GM23338 (cell line): Measurements from ENCODE around the gene CACNA1C. TPM values are rescaled to one million over a fixed set of nuclear protein-coding genes. Genes with fewer than 3 reads are reported as not detected.

Experiments
- ATAC-seq: fragments of 200-7000 bp; cut with Tn5 transposase; 3 replicates; pipeline ENCODE4 v1.9.1; 2020
- DNase-seq: peaks from one replicate; pipeline ENCODE4 v3.0.0-alpha.2; 2015; ENCODE audit warnings: low spot score
- H2AFZ ChIP-seq: fragments of 200-600 bp; sonication (generic); 2 replicates; pipeline ENCODE4 v1.8.0; 2016; ENCODE audit warnings: antibody characterized with exemption, mild to moderate bottlenecking, moderate library complexity
- H3F3A ChIP-seq: fragments of 200-600 bp; sonication (generic); replicated peaks from 2 replicates; pipeline ENCODE4 v1.8.0; 2017; ENCODE audit warnings: antibody characterized with exemption, mixed run types, low read depth
- H3K27ac ChIP-seq: fragments of 200-600 bp; sonication (generic); 2 replicates; pipeline ENCODE4 v1.6.1; 2016; ENCODE audit warnings: low read depth
- H3K27me3 ChIP-seq: fragments of 200-600 bp; sonication (generic); 2 replicates; pipeline ENCODE4 v1.8.0; 2016; ENCODE audit warnings: mild to moderate bottlenecking, mixed run types, moderate library complexity; ENCODE audit not compliant: insufficient read depth
- H3K36me3 ChIP-seq: fragments of 200-600 bp; sonication (generic); 2 replicates; pipeline ENCODE4 v1.8.0; 2016; ENCODE audit warnings: mild to moderate bottlenecking; ENCODE audit not compliant: insufficient read depth
- H3K4me1 ChIP-seq: fragments of 200-600 bp; sonication (generic); 2 replicates; pipeline ENCODE4 v1.8.0; 2016; ENCODE audit warnings: mild to moderate bottlenecking, moderate library complexity; ENCODE audit not compliant: insufficient read depth
- H3K4me2 ChIP-seq: fragments of 200-600 bp; sonication (generic); 2 replicates; pipeline ENCODE4 v1.7.1; 2017; ENCODE audit warnings: mixed run types
- H3K4me3 ChIP-seq: fragments of 200-600 bp; sonication (generic); 2 replicates; pipeline ENCODE4 v1.6.1; 2016; ENCODE audit warnings: mixed run types
- H3K79me2 ChIP-seq: fragments of 200-600 bp; sonication (generic); replicated peaks from 2 replicates; pipeline ENCODE4 v1.8.0; 2017; ENCODE audit warnings: mild to moderate bottlenecking; ENCODE audit not compliant: insufficient read depth
- H3K9me2 ChIP-seq: fragments of 200-600 bp; sonication (generic); 2 replicates; pipeline ENCODE4 v1.8.0; 2017; ENCODE audit not compliant: insufficient read depth
- H4K20me1 ChIP-seq: fragments of 200-600 bp; sonication (generic); replicated peaks from 2 replicates; pipeline ENCODE4 v1.8.0; 2017; ENCODE audit warnings: mild to moderate bottlenecking; ENCODE audit not compliant: insufficient read depth
- H3K27ac Mint-ChIP-seq: 2 replicates; pipeline ENCODE4 v1.8.0; 2020; ENCODE audit warnings: inconsistent platforms, mild to moderate bottlenecking, moderate library complexity, mixed read lengths
- H3K27me3 Mint-ChIP-seq: 3 replicates; pipeline ENCODE4 v1.8.0; 2022; ENCODE audit warnings: low read depth, mild to moderate bottlenecking, moderate library complexity, mixed read lengths, inconsistent platforms; ENCODE audit not compliant: insufficient read depth, poor library complexity
- H3K36me3 Mint-ChIP-seq: 3 replicates; pipeline ENCODE4 v1.8.0; 2021; ENCODE audit warnings: low read depth, mild to moderate bottlenecking, inconsistent platforms, moderate library complexity, mixed read lengths
- H3K4me1 Mint-ChIP-seq: 3 replicates; pipeline ENCODE4 v1.8.0; 2020; ENCODE audit warnings: mild to moderate bottlenecking, inconsistent platforms, mixed read lengths
- H3K4me3 Mint-ChIP-seq: 3 replicates; pipeline ENCODE4 v1.8.0; 2021; ENCODE audit warnings: moderate library complexity, mild to moderate bottlenecking, inconsistent platforms, mixed read lengths
- H3K9me3 Mint-ChIP-seq: 3 replicates; pipeline ENCODE4 v1.8.0; 2020; ENCODE audit warnings: moderate library complexity, mild to moderate bottlenecking, inconsistent platforms, mixed read lengths
- CREB1 ChIP-seq: fragments of 250-450 bp; sonication (Bioruptor Pico); IDR thresholded peaks from 2 replicates; pipeline ENCODE4 v1.5.0; 2020; ENCODE audit warnings: low read depth, mild to moderate bottlenecking, moderate library complexity
- EZH2 ChIP-seq: fragments of 200-600 bp; sonication (generic); IDR thresholded peaks from one replicate; pipeline ENCODE4 v1.8.0; 2017; ENCODE audit warnings: antibody characterized with exemption, mild to moderate bottlenecking, low read depth; ENCODE audit not compliant: unreplicated experiment
- EZH2phosphoT487 ChIP-seq: fragments of 200-600 bp; sonication (generic); IDR thresholded peaks from one replicate; pipeline ENCODE4 v1.8.1; 2018; ENCODE audit warnings: antibody characterized with exemption; ENCODE audit not compliant: unreplicated experiment
- NANOG ChIP-seq: IDR thresholded peaks from 2 replicates; pipeline ENCODE4 v1.6.1; 2016; ENCODE audit warnings: antibody characterized with exemption, borderline replicate concordance
- POLR2AphosphoS5 ChIP-seq: IDR thresholded peaks from 2 replicates; pipeline ENCODE4 v1.6.1; 2016; ENCODE audit warnings: antibody characterized with exemption, low read depth
- STAT1 ChIP-seq: IDR thresholded peaks from one replicate; pipeline ENCODE4 v1.6.1; 2016; ENCODE audit warnings: antibody characterized with exemption; ENCODE audit not compliant: unreplicated experiment
- ZNF114 ChIP-seq: fragments of 250-450 bp; sonication (Bioruptor Pico); IDR thresholded peaks from 2 replicates; pipeline ENCODE4 v1.5.0; 2020; ENCODE audit warnings: mild to moderate bottlenecking, moderate library complexity
- polyA plus RNA-seq: library from polyadenylated mRNA; unstranded; fragments of >200 nt; fragmentation: Nextera tagmentation; extraction: Ambion mirVana; gene quantifications from 2 replicates; pipeline ENCODE4 v1.2.1, GENCODE V29; 2016
- total RNA-seq: library from RNA; depleted of rRNA; stranded (reverse); fragments of >200 nt; shearing (Covaris generic); gene quantifications from 2 replicates; pipeline ENCODE4 v1.2.3, GENCODE V29; 2014
- TF ChIP-seq, protein P1 (sequence below): IDR thresholded peaks from one replicate; pipeline ENCODE4 v1.6.1; 2018; ENCODE audit warnings: antibody characterized with exemption; ENCODE audit not compliant: unreplicated experiment
- TF ChIP-seq, protein P2 (sequence below): IDR thresholded peaks from 2 replicates; pipeline ENCODE4 v1.6.1; 2016; ENCODE audit warnings: antibody characterized with exemption

The CACNA1C gene
- total and polyA plus RNA-seq, 2 experiments from 2014 or later = 0.78 to 2.1 TPM

DNA sequence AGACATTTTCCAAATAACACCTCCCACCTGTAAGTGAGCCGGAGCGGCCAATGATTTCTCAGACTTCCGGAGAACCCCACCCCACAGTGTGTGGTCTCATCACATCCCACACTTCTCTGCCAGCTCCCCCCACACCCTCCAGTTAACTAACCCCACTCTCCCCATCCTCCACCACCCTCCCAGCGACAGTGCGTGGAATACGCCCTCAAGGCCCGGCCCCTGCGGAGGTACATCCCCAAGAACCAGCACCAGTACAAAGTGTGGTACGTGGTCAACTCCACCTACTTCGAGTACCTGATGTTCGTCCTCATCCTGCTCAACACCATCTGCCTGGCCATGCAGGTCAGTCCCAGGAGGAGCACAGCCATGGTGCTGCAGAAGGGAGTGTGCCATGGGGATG lies 557.6 kb downstream of the CACNA1C start:
- peaks cover 13% of the 10 kb centered on the region for H3K27me3 Mint-ChIP-seq
- Histone ChIP-seq H3K9me2 (peaks cover 3% of the 10 kb centered on the region; the same call in 1 of the 2 replicates), H3F3A (no peaks in the 10 kb centered on the region), H3K27me3 (no peaks in the 10 kb centered on the region), H3K27ac (no peak overlapping the region), H3K79me2 (no peaks in the 10 kb centered on the region), H4K20me1 (no peaks in the 10 kb centered on the region), H3K36me3 (no peaks in the 10 kb centered on the region), H3K4me3 (no peak overlapping the region), H2AFZ (no peak overlapping the region), H3K4me1 (no peaks in the 10 kb centered on the region), H3K4me2 (no peak overlapping the region)
- H3K27ac Mint-ChIP-seq = no peak overlapping the region
- no peaks in the 10 kb centered on the region for H3K4me1 Mint-ChIP-seq
- ATAC-seq = no peak
- no peaks in the 10 kb centered on the region; the same call in 1 of the 3 replicates for H3K9me3 Mint-ChIP-seq
- DNase-seq = no peak
- no peaks in the 10 kb centered on the region; the same call in 2 of the 3 replicates for H3K36me3 Mint-ChIP-seq
- TF ChIP-seq NANOG (no peak), EZH2phosphoT487 (no peak), POLR2AphosphoS5 (no peak), CREB1 (no peak), STAT1 (no peak), ZNF114 (CRISPR knock-in tag) (no peak)
- TF ChIP-seq, protein P1, sequence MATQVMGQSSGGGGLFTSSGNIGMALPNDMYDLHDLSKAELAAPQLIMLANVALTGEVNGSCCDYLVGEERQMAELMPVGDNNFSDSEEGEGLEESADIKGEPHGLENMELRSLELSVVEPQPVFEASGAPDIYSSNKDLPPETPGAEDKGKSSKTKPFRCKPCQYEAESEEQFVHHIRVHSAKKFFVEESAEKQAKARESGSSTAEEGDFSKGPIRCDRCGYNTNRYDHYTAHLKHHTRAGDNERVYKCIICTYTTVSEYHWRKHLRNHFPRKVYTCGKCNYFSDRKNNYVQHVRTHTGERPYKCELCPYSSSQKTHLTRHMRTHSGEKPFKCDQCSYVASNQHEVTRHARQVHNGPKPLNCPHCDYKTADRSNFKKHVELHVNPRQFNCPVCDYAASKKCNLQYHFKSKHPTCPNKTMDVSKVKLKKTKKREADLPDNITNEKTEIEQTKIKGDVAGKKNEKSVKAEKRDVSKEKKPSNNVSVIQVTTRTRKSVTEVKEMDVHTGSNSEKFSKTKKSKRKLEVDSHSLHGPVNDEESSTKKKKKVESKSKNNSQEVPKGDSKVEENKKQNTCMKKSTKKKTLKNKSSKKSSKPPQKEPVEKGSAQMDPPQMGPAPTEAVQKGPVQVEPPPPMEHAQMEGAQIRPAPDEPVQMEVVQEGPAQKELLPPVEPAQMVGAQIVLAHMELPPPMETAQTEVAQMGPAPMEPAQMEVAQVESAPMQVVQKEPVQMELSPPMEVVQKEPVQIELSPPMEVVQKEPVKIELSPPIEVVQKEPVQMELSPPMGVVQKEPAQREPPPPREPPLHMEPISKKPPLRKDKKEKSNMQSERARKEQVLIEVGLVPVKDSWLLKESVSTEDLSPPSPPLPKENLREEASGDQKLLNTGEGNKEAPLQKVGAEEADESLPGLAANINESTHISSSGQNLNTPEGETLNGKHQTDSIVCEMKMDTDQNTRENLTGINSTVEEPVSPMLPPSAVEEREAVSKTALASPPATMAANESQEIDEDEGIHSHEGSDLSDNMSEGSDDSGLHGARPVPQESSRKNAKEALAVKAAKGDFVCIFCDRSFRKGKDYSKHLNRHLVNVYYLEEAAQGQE = no peak
- TF ChIP-seq, protein P2, sequence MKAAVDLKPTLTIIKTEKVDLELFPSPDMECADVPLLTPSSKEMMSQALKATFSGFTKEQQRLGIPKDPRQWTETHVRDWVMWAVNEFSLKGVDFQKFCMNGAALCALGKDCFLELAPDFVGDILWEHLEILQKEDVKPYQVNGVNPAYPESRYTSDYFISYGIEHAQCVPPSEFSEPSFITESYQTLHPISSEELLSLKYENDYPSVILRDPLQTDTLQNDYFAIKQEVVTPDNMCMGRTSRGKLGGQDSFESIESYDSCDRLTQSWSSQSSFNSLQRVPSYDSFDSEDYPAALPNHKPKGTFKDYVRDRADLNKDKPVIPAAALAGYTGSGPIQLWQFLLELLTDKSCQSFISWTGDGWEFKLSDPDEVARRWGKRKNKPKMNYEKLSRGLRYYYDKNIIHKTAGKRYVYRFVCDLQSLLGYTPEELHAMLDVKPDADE = no peak
- no peak overlapping the region for H3K4me3 Mint-ChIP-seq

DNA sequence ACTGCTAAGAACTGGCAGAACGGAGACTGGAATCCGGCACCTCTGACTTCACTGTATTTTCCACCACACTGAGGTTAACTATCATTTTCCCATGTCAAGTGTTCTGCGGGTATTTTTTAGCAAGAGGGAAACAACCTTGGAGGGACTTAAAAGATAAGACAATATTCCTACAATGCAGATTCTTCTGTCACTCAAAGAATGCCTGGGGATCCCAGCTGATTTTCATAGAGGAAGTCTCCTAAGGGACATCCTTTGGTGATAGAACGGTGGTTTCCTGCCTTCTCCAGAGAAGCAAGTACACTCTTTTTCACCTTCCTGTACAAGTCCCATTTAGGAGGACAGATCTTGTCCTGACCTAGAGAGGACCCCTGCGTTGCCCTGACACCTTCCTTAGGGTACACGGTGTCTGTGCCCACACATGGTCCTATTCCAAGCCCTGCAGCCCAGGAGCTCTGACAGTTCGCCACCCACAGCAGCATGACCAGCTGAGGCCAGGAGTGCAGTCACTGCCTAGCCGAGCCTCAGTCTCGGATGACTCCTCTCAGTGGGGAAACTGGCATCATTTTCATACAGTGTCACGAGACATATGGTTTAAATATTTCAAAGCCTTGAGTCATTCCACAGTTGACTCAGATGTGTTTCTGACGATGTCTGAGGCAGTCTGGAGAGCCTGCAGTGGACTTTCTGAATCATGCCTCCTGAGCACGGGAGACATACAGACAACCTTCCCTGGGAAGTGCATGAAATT lies 560.7 kb downstream of the CACNA1C start:
- no peak overlapping the region for H3K27ac Mint-ChIP-seq
- H3K27ac ChIP-seq = no peak overlapping the region
- no peaks in the 10 kb centered on the region for H3K27me3 ChIP-seq
- no peaks in the 10 kb centered on the region for H3K4me1 ChIP-seq
- H3K9me2 ChIP-seq = peaks cover 3% of the 10 kb centered on the region; the same call in 1 of the 2 replicates
- peaks cover 5% of the 10 kb centered on the region; the same call in 2 of the 3 replicates for H3K4me1 Mint-ChIP-seq
- no peak overlapping the region for H3K4me2 ChIP-seq
- no peak overlapping the region for H3K4me3 ChIP-seq
- H3K36me3 Mint-ChIP-seq = no peaks in the 10 kb centered on the region; the same call in 2 of the 3 replicates
- no peak for DNase-seq
- no peaks in the 10 kb centered on the region for H3F3A ChIP-seq
- no peak overlapping the region for H3K4me3 Mint-ChIP-seq
- no peaks in the 10 kb centered on the region; the same call in 1 of the 3 replicates for H3K9me3 Mint-ChIP-seq
- no peaks in the 10 kb centered on the region for H3K79me2 ChIP-seq
- no peaks in the 10 kb centered on the region for H4K20me1 ChIP-seq
- no peak for ATAC-seq
- H2AFZ ChIP-seq = no peak overlapping the region
- no peaks in the 10 kb centered on the region for H3K36me3 ChIP-seq
- TF ChIP-seq, protein P2 = no peak
- no peak for TF ChIP-seq EZH2
- H3K27me3 Mint-ChIP-seq = peaks cover 10% of the 10 kb centered on the region
